ENCODE results near the gene C21orf58. TPM values are rescaled to one million over a fixed set of nuclear protein-coding genes. Genes with fewer than 3 reads are reported as not detected.

Gene C21orf58
- total RNA-seq, 3 donors from 2014 or later (not counting 1 experiment from before 2014, with no cell fraction given) = 4.0 to 8.9 (median 5.2) TPM

- Mint-ChIP-seq H3K4me1 (no peaks in the 10 kb centered on the region), H3K27me3 (ENCODE audit: low read depth in 2 of 2) (no peaks in the 10 kb centered on the region), H3K9me3 (no peaks in the 10 kb centered on the region), H3K4me3 (no peak overlapping the region), H3K27ac (no peak overlapping the region), H3K36me3 (peaks cover 7% of the 10 kb centered on the region)
- TF ChIP-seq, protein P1, sequence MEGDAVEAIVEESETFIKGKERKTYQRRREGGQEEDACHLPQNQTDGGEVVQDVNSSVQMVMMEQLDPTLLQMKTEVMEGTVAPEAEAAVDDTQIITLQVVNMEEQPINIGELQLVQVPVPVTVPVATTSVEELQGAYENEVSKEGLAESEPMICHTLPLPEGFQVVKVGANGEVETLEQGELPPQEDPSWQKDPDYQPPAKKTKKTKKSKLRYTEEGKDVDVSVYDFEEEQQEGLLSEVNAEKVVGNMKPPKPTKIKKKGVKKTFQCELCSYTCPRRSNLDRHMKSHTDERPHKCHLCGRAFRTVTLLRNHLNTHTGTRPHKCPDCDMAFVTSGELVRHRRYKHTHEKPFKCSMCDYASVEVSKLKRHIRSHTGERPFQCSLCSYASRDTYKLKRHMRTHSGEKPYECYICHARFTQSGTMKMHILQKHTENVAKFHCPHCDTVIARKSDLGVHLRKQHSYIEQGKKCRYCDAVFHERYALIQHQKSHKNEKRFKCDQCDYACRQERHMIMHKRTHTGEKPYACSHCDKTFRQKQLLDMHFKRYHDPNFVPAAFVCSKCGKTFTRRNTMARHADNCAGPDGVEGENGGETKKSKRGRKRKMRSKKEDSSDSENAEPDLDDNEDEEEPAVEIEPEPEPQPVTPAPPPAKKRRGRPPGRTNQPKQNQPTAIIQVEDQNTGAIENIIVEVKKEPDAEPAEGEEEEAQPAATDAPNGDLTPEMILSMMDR (IDR thresholded peaks at IDR 0.05) = no peak
- no peak for ATAC-seq
- H3K36me3 ChIP-seq (ENCODE audit: control insufficient read depth, insufficient read depth, low read length) = peaks cover 41% of the 10 kb centered on the region
- intact Hi-C loops (cut with micrococcal nuclease) = no loop called here
- no peak overlapping the region for H3K27ac ChIP-seq (ENCODE audit: low read length)
- H3K4me1 ChIP-seq (ENCODE audit: control insufficient read depth, insufficient read depth, low read length) = no peaks in the 10 kb centered on the region
- H3K4me3 ChIP-seq (ENCODE audit: low read length) = no peak overlapping the region
- DNase-seq = no peak
- H3K9me3 ChIP-seq (ENCODE audit: control insufficient read depth, insufficient read depth, low read length) = no peaks in the 10 kb centered on the region
- H3K27me3 ChIP-seq (ENCODE audit: control insufficient read depth, insufficient read depth, low read length) = no peaks in the 10 kb centered on the region
- 91% methylated on average over 5 of the region's 10 CpGs for WGBS (ENCODE audit: insufficient coverage)
These were observed 38.3 kb upstream of the C21orf58 start for GRCh38 chr21:46361935-46362334.

DNA sequence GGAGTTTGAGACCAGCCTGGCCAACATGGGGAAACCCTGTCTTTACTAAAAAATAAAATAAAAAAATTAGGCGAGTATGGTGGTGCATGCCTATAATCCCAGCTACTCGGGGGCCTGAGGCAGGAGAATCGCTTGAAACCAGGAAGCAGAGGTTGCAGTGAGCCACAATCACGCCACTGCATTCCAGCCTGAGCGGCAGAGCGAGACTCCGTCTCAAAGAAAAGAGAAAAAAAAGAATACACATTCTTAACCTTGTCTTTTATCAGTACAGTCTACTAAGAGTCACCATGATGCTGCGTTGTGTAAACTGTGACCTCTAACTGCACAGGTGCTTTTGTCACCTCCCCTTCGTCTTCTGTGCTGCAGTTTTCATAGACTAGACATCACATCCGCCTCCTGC, 37.5 kb upstream of the C21orf58 start:
- peaks cover 7% of the 10 kb centered on the region for H3K36me3 Mint-ChIP-seq
- no peak overlapping the region for H3K4me3 ChIP-seq (ENCODE audit: low read length)
- no peak overlapping the region for H3K27ac Mint-ChIP-seq
- no peaks in the 10 kb centered on the region for H3K9me3 ChIP-seq (ENCODE audit: control insufficient read depth, insufficient read depth, low read length)
- peaks cover 41% of the 10 kb centered on the region for H3K36me3 ChIP-seq (ENCODE audit: control insufficient read depth, insufficient read depth, low read length)
- no peaks in the 10 kb centered on the region for H3K4me1 ChIP-seq (ENCODE audit: control insufficient read depth, insufficient read depth, low read length)
- H3K27me3 ChIP-seq (ENCODE audit: control insufficient read depth, insufficient read depth, low read length) = no peaks in the 10 kb centered on the region
- ATAC-seq = no peak
- TF ChIP-seq, protein P1 (IDR thresholded peaks at IDR 0.05) = no peak
- no peak for DNase-seq
- H3K4me3 Mint-ChIP-seq = no peak overlapping the region
- no peaks in the 10 kb centered on the region for H3K27me3 Mint-ChIP-seq (ENCODE audit: low read depth in 2 of 2)
- intact Hi-C loops (cut with micrococcal nuclease) = no loop called here
- H3K27ac ChIP-seq (ENCODE audit: low read length) = no peak overlapping the region
- no peaks in the 10 kb centered on the region for H3K9me3 Mint-ChIP-seq
- WGBS (ENCODE audit: insufficient coverage) = 94% methylated on average over 10 of the region's 10 CpGs
- H3K4me1 Mint-ChIP-seq = no peaks in the 10 kb centered on the region

DNA sequence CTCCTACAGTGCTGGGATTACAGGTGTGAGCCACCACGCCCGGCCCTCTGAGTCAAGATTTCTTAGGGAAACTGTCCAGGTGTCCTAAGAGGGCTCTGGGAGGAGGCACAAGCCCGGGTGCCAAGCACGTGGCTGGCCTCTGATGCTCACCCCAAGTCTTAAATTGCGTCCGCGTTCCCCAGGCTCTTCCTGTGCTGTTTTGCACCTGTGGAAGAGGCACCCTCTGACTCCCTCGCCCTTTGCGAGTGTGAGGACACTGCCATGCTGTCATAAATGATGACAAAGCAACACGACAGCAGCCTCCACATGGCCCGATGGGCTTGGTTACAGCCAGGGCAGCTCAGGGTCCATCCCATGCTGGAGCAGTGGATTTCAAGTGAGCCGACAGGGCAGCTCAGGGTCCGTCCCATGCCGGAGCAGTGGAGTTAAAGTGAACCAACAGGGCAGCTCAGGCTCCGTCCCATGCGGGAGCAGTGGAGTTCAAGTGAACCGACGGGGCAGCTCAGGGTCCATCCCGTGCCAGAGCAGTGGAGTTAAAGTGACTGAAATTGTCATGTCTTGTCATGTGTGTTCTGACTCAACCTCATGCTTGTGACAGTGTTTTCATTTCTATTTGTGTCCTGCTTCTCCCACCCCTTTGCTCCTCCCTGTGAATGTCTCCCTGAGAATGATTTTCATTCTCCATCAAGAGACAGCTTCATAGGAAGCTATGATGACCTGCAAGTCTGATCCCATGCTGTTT, 34.2 kb upstream of the C21orf58 start:
- ATAC-seq (peak in 1 of 3 donors; percentile 9), DNase-seq (no peak)
- Histone ChIP-seq H3K27ac (ENCODE audit: low read length) (no peak overlapping the region), H3K9me3 (ENCODE audit: control insufficient read depth, insufficient read depth, low read length) (no peaks in the 10 kb centered on the region), H3K4me3 (ENCODE audit: low read length) (no peak overlapping the region), H3K4me1 (ENCODE audit: control insufficient read depth, insufficient read depth, low read length) (no peaks in the 10 kb centered on the region), H3K36me3 (ENCODE audit: control insufficient read depth, insufficient read depth, low read length) (peaks cover 50% of the 10 kb centered on the region), H3K27me3 (ENCODE audit: control insufficient read depth, insufficient read depth, low read length) (no peaks in the 10 kb centered on the region)
- TF ChIP-seq, protein P1 (IDR thresholded peaks at IDR 0.05) = no peak
- Mint-ChIP-seq H3K27ac (no peak overlapping the region), H3K4me1 (no peaks in the 10 kb centered on the region), H3K9me3 (no peaks in the 10 kb centered on the region), H3K27me3 (ENCODE audit: low read depth in 2 of 2) (no peaks in the 10 kb centered on the region), H3K4me3 (no peak overlapping the region), H3K36me3 (no peaks in the 10 kb centered on the region)
- intact Hi-C loops (cut with micrococcal nuclease) = no loop called here
- WGBS (ENCODE audit: insufficient coverage) = 95% methylated on average over 19 of the region's 19 CpGs

GRCh38 chr21:46357335-46357604, 33.6 kb upstream of the C21orf58 start:
- Mint-ChIP-seq H3K36me3 (no peaks in the 10 kb centered on the region), H3K4me1 (no peaks in the 10 kb centered on the region), H3K4me3 (no peak overlapping the region), H3K27ac (no peak overlapping the region), H3K27me3 (ENCODE audit: low read depth in 2 of 2) (no peaks in the 10 kb centered on the region), H3K9me3 (no peaks in the 10 kb centered on the region)
- TF ChIP-seq, protein P1 (IDR thresholded peaks at IDR 0.05) = no peak
- intact Hi-C loops (cut with micrococcal nuclease) = no loop called here
- Histone ChIP-seq H3K27ac (ENCODE audit: low read length) (no peak overlapping the region), H3K4me1 (ENCODE audit: control insufficient read depth, insufficient read depth, low read length) (no peaks in the 10 kb centered on the region), H3K9me3 (ENCODE audit: control insufficient read depth, insufficient read depth, low read length) (no peaks in the 10 kb centered on the region), H3K27me3 (ENCODE audit: control insufficient read depth, insufficient read depth, low read length) (no peaks in the 10 kb centered on the region), H3K36me3 (ENCODE audit: control insufficient read depth, insufficient read depth, low read length) (peaks cover 49% of the 10 kb centered on the region), H3K4me3 (ENCODE audit: low read length) (no peak overlapping the region)
- WGBS (ENCODE audit: insufficient coverage) = 88% methylated on average over 4 of the region's 4 CpGs
- DNase-seq (no peak), ATAC-seq (no peak)

Measured in natural killer cell (primary cell).